H1 (cell line): Measurements from ENCODE around the gene SNRK. TPM values are rescaled to one million over a fixed set of nuclear protein-coding genes. Genes with fewer than 3 reads are reported as not detected.

Experiments used
- ASH2L ChIP-seq: fragments of 200-600, 300-600 bp; sonication (generic); IDR thresholded peaks from one replicate; pipeline ENCODE4 v1.7.1; 2017; ENCODE audit warnings: low read length
- ATF3 ChIP-seq: IDR thresholded peaks from 2 replicates; pipeline ENCODE4 v1.6.1; 2011; ENCODE audit warnings: low read depth, mild to moderate bottlenecking, low read length; ENCODE audit not compliant: insufficient read depth
- CBX8 ChIP-seq: fragments of 300-800, 300-1000 bp; sonication (generic); IDR thresholded peaks from 2 replicates; pipeline ENCODE4 v1.7.1; 2016; ENCODE audit warnings: low read depth, low read length, borderline replicate concordance
- CHD2 ChIP-seq: IDR thresholded peaks from 2 replicates; pipeline ENCODE4 v1.6.1; 2012; ENCODE audit warnings: low read length, improper control_type of control experiment
- CHD7 ChIP-seq: fragments of 300-600 bp; sonication (generic); IDR thresholded peaks from 2 replicates; pipeline ENCODE4 v1.7.1; 2012; ENCODE audit warnings: low read length, moderate library complexity, mild to moderate bottlenecking, inconsistent platforms; ENCODE audit not compliant: insufficient replicate concordance
- EGR1 ChIP-seq: IDR thresholded peaks from 2 replicates; pipeline ENCODE4 v1.6.1; 2011; ENCODE audit warnings: low read depth, low read length, borderline replicate concordance
- EZH2 ChIP-seq: fragments of 200-600 bp; sonication (generic); IDR thresholded peaks from 2 replicates; pipeline ENCODE4 v1.7.1; 2012; ENCODE audit warnings: low read depth, mild to moderate bottlenecking, moderate library complexity, low read length, inconsistent platforms; ENCODE audit not compliant: severe bottlenecking
- KDM4A ChIP-seq: IDR thresholded peaks from one replicate; pipeline ENCODE4 v1.7.1; 2012; ENCODE audit warnings: low read depth, mild to moderate bottlenecking, moderate library complexity, low read length, inconsistent platforms; ENCODE audit not compliant: severe bottlenecking
- MAX ChIP-seq: IDR thresholded peaks from 2 replicates; pipeline ENCODE4 v1.6.1; 2012; ENCODE audit warnings: inconsistent platforms
- RFX5 ChIP-seq: IDR thresholded peaks from 2 replicates; pipeline ENCODE4 v1.6.1; 2011; ENCODE audit warnings: low read depth, low read length, improper control_type of control experiment, borderline replicate concordance
- SIX5 ChIP-seq: IDR thresholded peaks from 2 replicates; pipeline ENCODE4 v1.6.1; 2011; ENCODE audit warnings: mild to moderate bottlenecking, low read depth, low read length
- SRF ChIP-seq: IDR thresholded peaks from 2 replicates; pipeline ENCODE4 v1.6.1; 2011; ENCODE audit warnings: mild to moderate bottlenecking, low read depth, low read length, moderate library complexity
- polyA plus RNA-seq, 7 experiments: library from polyadenylated mRNA; depleted of rRNA in 3 of 7; stranded (reverse) in 5 of 7; unstranded in 2 of 7; fragments of >200 nt in 5 of 7; fragments of 200-250 nt in 2 of 7; gene quantifications; 1 replicate in 5 of 7; 2 replicates in 1 of 7; 4 replicates in 1 of 7; pipeline versions ENCODE4 v1.2.1 to v1.2.3, GENCODE V29; 2011 to 2013; ENCODE audit warnings: missing spikeins in 2 of 7, mixed read lengths in 2 of 7
- total RNA-seq: library from RNA; stranded (reverse); fragmentation: NEBNext Ultra II Directional; extraction: Animal tissue kit (Norgen Biotek cat#: 25700); gene quantifications from 2 replicates; pipeline ENCODE4 v1.2.1, GENCODE V29; 2021

The SNRK gene
- total and polyA plus RNA-seq, 2 of the 8 experiments (the other 6 are each of a cell fraction or from before 2014, with no cell fraction given): 4.4 to 11.7 TPM

- TF ChIP-seq CHD7 (no peak), CBX8 (no peak), SIX5 (no peak), ATF3 (no peak), SRF (no peak), EZH2 (no peak), MAX (no peak), KDM4A (no peak), ASH2L (no peak), CHD2 (no peak), RFX5 (no peak), EGR1 (no peak)
Measured at GRCh38 chr3:43259626-43260025, 26.7 kb upstream of the SNRK start (continued).
